SK-N-SH (cell line): ENCODE measurements around the gene C14orf132. TPM values are rescaled to one million over a fixed set of nuclear protein-coding genes. Genes with fewer than 3 reads are reported as not detected.

Experiments used
- CTCF ChIA-PET: fragments of 300-600, 350-600 bp; formaldehyde crosslinking; extraction: SDS; loops from one replicate; lab custom pipeline; 2021; lab: Yijun Ruan, JAX
- POLR2A ChIA-PET: fragments of 350-600 bp; sonication (Branson Sonifier 250); formaldehyde crosslinking; extraction: SDS; loops from one replicate; lab custom pipeline; 2020; ENCODE audit warnings: antibody characterized with exemption, inconsistent platforms; lab: Yijun Ruan, JAX
- DNase-seq: peaks from one replicate; pipeline ENCODE4 v3.0.0; 2012
- H2AFZ ChIP-seq: fragments of 200-600 bp; sonication (generic); 2 replicates; pipeline ENCODE4 v1.8.1; 2016; ENCODE audit warnings: antibody characterized with exemption, mild to moderate bottlenecking, low read depth
- H3F3A ChIP-seq: fragments of 200-600 bp; sonication (generic); replicated peaks from 2 replicates; pipeline ENCODE3; 2016; ENCODE audit warnings: antibody characterized with exemption, mild to moderate bottlenecking; ENCODE audit not compliant: insufficient read depth
- H3K27ac ChIP-seq, 2 experiments: fragments of 200-500 bp in 1 of 2; fragments of 200-600 bp in 1 of 2; sonication (Bioruptor generic) in 1 of 2; sonication (generic), shearing (Covaris generic) in 1 of 2; 2 replicates each; pipeline versions ENCODE4 v1.5.1 to v1.6.1; 2014 to 2016; ENCODE audit warnings: low read depth in 2 of 2, inconsistent platforms in 1 of 2, low read length in 1 of 2, mild to moderate bottlenecking in 1 of 2, mixed read lengths in 1 of 2
- H3K27me3 ChIP-seq: fragments of 200-600 bp; sonication (generic), shearing (Covaris generic); 2 replicates; pipeline ENCODE4 v1.6.1; 2016; ENCODE audit warnings: mixed run types; ENCODE audit not compliant: insufficient read depth
- H3K36me3 ChIP-seq, 2 experiments: fragments of 200-500 bp in 1 of 2; fragments of 200-600 bp in 1 of 2; sonication (Bioruptor generic) in 1 of 2; sonication (generic) in 1 of 2; replicated peaks in 1 of 2; 2 replicates each; pipeline versions ENCODE3 to v1.5.1; 2014 to 2016; ENCODE audit warnings: low read length in 1 of 2, mild to moderate bottlenecking in 1 of 2; ENCODE audit not compliant: insufficient read depth in 2 of 2, control insufficient read depth in 1 of 2
- H3K4me1 ChIP-seq, 2 experiments: fragments of 200-500 bp in 1 of 2; fragments of 200-600 bp in 1 of 2; sonication (Bioruptor generic) in 1 of 2; sonication (generic), shearing (Covaris generic) in 1 of 2; 2 replicates each; pipeline versions ENCODE4 v1.5.1 to v1.6.1; 2014 to 2016; ENCODE audit warnings: low read depth in 1 of 2, low read length in 1 of 2, mixed run types in 1 of 2; ENCODE audit not compliant: insufficient read depth in 2 of 2, control insufficient read depth in 1 of 2
- H3K4me2 ChIP-seq: fragments of 200-600 bp; sonication (generic), shearing (Covaris generic); 2 replicates; pipeline ENCODE4 v1.6.1; 2017; ENCODE audit warnings: mixed run types
- H3K4me3 ChIP-seq, 2 experiments: fragments of 200-500 bp in 1 of 2; fragments of 200-600 bp in 1 of 2; sonication (Bioruptor generic) in 1 of 2; sonication (generic), shearing (Covaris generic) in 1 of 2; 2 replicates each; pipeline versions ENCODE4 v1.5.1 to v1.8.1; 2014 to 2016; ENCODE audit warnings: low read depth in 2 of 2, inconsistent platforms in 1 of 2, low read length in 1 of 2, mild to moderate bottlenecking in 1 of 2, mixed read lengths in 1 of 2, moderate library complexity in 1 of 2
- H3K79me2 ChIP-seq: fragments of 200-600 bp; sonication (generic); 2 replicates; pipeline ENCODE4 v1.8.1; 2017; ENCODE audit warnings: mild to moderate bottlenecking; ENCODE audit not compliant: insufficient read depth
- H3K9ac ChIP-seq: fragments of 200-600 bp; sonication (generic); 2 replicates; pipeline ENCODE4 v1.6.1; 2017; ENCODE audit warnings: mixed run types
- H3K9me2 ChIP-seq: fragments of 200-600 bp; sonication (generic); 2 replicates; pipeline ENCODE4 v1.6.1; 2017; ENCODE audit warnings: mixed run types
- H3K9me3 ChIP-seq: fragments of 200-600 bp; sonication (generic); 2 replicates; pipeline ENCODE4 v1.6.1; 2017; ENCODE audit warnings: mixed run types, mild to moderate bottlenecking, moderate library complexity
- H4K20me1 ChIP-seq: fragments of 200-600 bp; sonication (generic); 2 replicates; pipeline ENCODE4 v1.6.1; 2017; ENCODE audit warnings: mild to moderate bottlenecking, mixed run types; ENCODE audit not compliant: insufficient read depth
- FOSL2 ChIP-seq: IDR thresholded peaks from 2 replicates; pipeline ENCODE4 v1.4.0; 2012; ENCODE audit warnings: low read depth, mild to moderate bottlenecking, moderate library complexity, borderline replicate concordance
- GABPA ChIP-seq: IDR thresholded peaks from 2 replicates; pipeline ENCODE4 v1.4.0; 2012; ENCODE audit warnings: low read depth, mild to moderate bottlenecking
- MEF2A ChIP-seq: IDR thresholded peaks from 2 replicates; pipeline ENCODE4 v1.4.0; 2012; ENCODE audit warnings: low read depth, borderline replicate concordance
- MXI1 ChIP-seq: IDR thresholded peaks from 2 replicates; pipeline ENCODE4 v1.6.1; 2012; ENCODE audit warnings: mild to moderate bottlenecking, low read depth, low read length, improper control_type of control experiment
- NFIC ChIP-seq: IDR thresholded peaks from 2 replicates; pipeline ENCODE4 v1.4.0; 2012; ENCODE audit warnings: borderline replicate concordance
- POLR2AphosphoS5 ChIP-seq: IDR thresholded peaks from 2 replicates; pipeline ENCODE4 v1.6.1; 2012; ENCODE audit warnings: low read depth, low read length
- RCOR1 ChIP-seq: fragments of 150-350 bp; IDR thresholded peaks from 2 replicates; pipeline ENCODE4 v1.6.1; 2017; ENCODE audit warnings: antibody characterized with exemption, low read length
- RFX5 ChIP-seq: IDR thresholded peaks from 2 replicates; pipeline ENCODE4 v1.6.1; 2012; ENCODE audit warnings: mild to moderate bottlenecking, improper control_type of control experiment, low read length
- SMC3 ChIP-seq: IDR thresholded peaks from 2 replicates; pipeline ENCODE4 v1.6.1; 2012; ENCODE audit warnings: low read depth, low read length, improper control_type of control experiment
- TAF1 ChIP-seq: IDR thresholded peaks from 2 replicates; pipeline ENCODE4 v1.6.1; 2012; ENCODE audit warnings: low read depth, mild to moderate bottlenecking, low read length, moderate library complexity, borderline replicate concordance
- WGBS: methylation state at CpG from one replicate; pipeline ENCODE4 v1.1.6; 2017; ENCODE audit warnings: low lambda C conversion rate; 5-methylcytosine and 5-hydroxymethylcytosine counted together
- polyA plus RNA-seq, 3 experiments: library from polyadenylated mRNA; depleted of rRNA; stranded (reverse); fragments of >200 nt; gene quantifications; 2 replicates each; pipeline ENCODE4 v1.2.3, GENCODE V29; 2012
- TF ChIP-seq, protein P1 (sequence below): IDR thresholded peaks from 2 replicates; pipeline ENCODE4; 2012

The C14orf132 gene
- polyA plus RNA-seq, 1 of the 3 experiments (the other 2 are of a cell fraction): 5.5 TPM

DNA sequence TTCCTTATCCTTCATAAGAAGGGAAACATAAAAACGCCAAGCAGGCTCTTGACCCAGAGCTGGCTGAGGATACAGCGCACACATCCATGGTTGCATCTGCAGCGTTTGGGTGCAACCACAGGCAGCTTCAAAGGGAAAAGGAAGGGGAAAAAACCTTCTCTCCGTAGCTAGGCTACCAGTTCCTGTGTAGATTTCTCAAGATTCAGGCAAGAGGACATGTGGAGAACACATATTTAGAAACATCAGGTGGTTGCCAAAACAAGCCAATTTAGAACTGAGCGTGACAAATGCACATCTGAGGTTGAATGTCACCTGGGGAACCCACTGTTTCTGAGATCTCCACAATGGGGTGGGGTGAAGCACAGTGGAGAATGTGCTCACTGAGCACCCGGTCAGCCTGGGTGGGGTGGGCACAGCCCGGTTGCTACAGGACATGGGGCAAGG lies 87.2 kb downstream of the C14orf132 start:
- WGBS: 81% methylated on average over 7 of the region's 7 CpGs
- H3K9ac ChIP-seq: no peak overlapping the region
- ChIA-PET CTCF (interaction anchor here (1.2 to 4.6 kb wide), 3 partner anchors 25 to 159 kb away, joined by 4 to 24 read pairs (median 6); no protein-coding TSS in a partner anchor), POLR2A (no interaction called here)
- H3F3A ChIP-seq: no peaks in the 10 kb centered on the region
- no peak overlapping the region for H3K4me2 ChIP-seq
- peaks cover 0 to 12% of the 10 kb centered on the region in 2 experiments; a peak in 1 of 4 replicates for H3K4me1 ChIP-seq
- no peaks in the 10 kb centered on the region for H3K36me3 ChIP-seq
- H3K4me3 ChIP-seq: no peak overlapping the region
- no peaks in the 10 kb centered on the region for H3K79me2 ChIP-seq
- H3K27me3 ChIP-seq: no peaks in the 10 kb centered on the region
- TF ChIP-seq RFX5 (no peak), GABPA (no peak), SMC3 (no peak), MEF2A (no peak), MXI1 (no peak), POLR2AphosphoS5 (no peak), RCOR1 (no peak), NFIC (no peak), TAF1 (no peak), FOSL2 (no peak)
- TF ChIP-seq, protein P1, sequence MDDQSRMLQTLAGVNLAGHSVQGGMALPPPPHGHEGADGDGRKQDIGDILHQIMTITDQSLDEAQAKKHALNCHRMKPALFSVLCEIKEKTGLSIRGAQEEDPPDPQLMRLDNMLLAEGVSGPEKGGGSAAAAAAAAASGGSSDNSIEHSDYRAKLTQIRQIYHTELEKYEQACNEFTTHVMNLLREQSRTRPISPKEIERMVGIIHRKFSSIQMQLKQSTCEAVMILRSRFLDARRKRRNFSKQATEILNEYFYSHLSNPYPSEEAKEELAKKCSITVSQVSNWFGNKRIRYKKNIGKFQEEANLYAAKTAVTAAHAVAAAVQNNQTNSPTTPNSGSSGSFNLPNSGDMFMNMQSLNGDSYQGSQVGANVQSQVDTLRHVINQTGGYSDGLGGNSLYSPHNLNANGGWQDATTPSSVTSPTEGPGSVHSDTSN: no peak
- H3K27ac ChIP-seq: no peak overlapping the region
- no peaks in the 10 kb centered on the region for H4K20me1 ChIP-seq
- H3K9me3 ChIP-seq: no peaks in the 10 kb centered on the region
- DNase-seq: no peak
- H3K9me2 ChIP-seq: no peaks in the 10 kb centered on the region
- H2AFZ ChIP-seq: no peak overlapping the region

DNA sequence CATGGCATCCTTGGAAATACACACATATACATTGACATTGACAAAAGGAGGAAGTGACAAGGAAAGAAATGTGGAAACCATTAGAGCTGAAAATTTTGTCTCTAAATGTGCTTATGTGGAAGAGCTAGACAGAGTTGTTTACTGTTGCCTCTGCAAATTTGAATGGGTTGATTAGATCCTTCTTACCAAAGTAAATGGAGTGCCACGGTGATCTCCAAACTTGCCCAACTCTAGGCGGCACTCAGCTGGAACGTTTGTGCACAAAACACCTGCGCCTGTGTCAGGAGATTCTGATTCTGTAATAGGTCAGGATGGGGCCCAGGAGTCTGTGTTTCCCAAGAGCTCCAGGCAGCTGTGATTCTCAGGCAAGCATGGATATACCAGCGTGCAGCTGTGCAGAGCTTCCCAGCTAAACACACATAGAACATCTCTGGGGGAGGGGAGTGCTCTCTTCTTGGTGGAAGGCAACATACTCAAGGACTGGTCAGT lies 87.7 kb downstream of the C14orf132 start:
- no peak overlapping the region for H3K4me2 ChIP-seq
- TF ChIP-seq RFX5: no peak
- TF ChIP-seq MEF2A: no peak
- H4K20me1 ChIP-seq: no peaks in the 10 kb centered on the region
- no peaks in the 10 kb centered on the region for H3F3A ChIP-seq
- H3K4me1 ChIP-seq: peaks cover 0 to 9% of the 10 kb centered on the region in 2 experiments; a peak in 1 of 4 replicates
- no peak overlapping the region for H3K4me3 ChIP-seq
- no peaks in the 10 kb centered on the region for H3K79me2 ChIP-seq
- H3K9ac ChIP-seq: no peak overlapping the region
- H3K27me3 ChIP-seq: no peaks in the 10 kb centered on the region
- 94% methylated on average over 4 of the region's 5 CpGs for WGBS
- no peaks in the 10 kb centered on the region for H3K9me2 ChIP-seq
- H2AFZ ChIP-seq: no peak overlapping the region
- POLR2A ChIA-PET: no interaction called here
- no peak for DNase-seq
- H3K9me3 ChIP-seq: no peaks in the 10 kb centered on the region
- CTCF ChIA-PET: interaction anchor here (0.7 to 4.6 kb wide), 4 partner anchors 26 to 158 kb away, joined by 3 to 24 read pairs (median 4); no protein-coding TSS in a partner anchor
- no peak overlapping the region for H3K27ac ChIP-seq
- H3K36me3 ChIP-seq: no peaks in the 10 kb centered on the region
